Prostate gland (tissue), 2 donors: Measurements from ENCODE around the gene GPHA2. TPM values are rescaled to one million over a fixed set of nuclear protein-coding genes. Genes with fewer than 3 reads are reported as not detected.
A peak's percentile ranks its signal among the peaks of the same experiment; 100 is the strongest.

Experiments used
- DNase-seq: peaks from one replicate; pipeline ENCODE4 v3.0.0-alpha.2; 2019; ENCODE audit warnings: low spot score
- H3K27ac ChIP-seq, 2 donors: fragments of 200-600 bp; sonication (generic); 2 replicates each; pipeline ENCODE4 v1.5.1; 2017 to 2019
- H3K27me3 ChIP-seq: fragments of 200-600 bp; sonication (generic); replicated peaks from 2 replicates; pipeline ENCODE4 v1.5.1; 2019; ENCODE audit not compliant: insufficient read depth
- H3K36me3 ChIP-seq, 2 donors: fragments of 200-600 bp; sonication (generic); 1 replicate in 1 of 2; 2 replicates in 1 of 2; pipeline versions ENCODE4 v1.5.1 to v1.8.1; 2017 to 2019
- H3K4me1 ChIP-seq: fragments of 200-600 bp; sonication (generic); replicated peaks from 2 replicates; pipeline ENCODE4 v1.5.1; 2019
- H3K4me3 ChIP-seq, 2 donors: fragments of 200-600 bp; sonication (generic); 2 replicates each; pipeline ENCODE4 v1.5.1; 2017 to 2019
- H3K9me3 ChIP-seq: fragments of 200-600 bp; sonication (generic); 2 replicates; pipeline ENCODE4 v1.5.1; 2017
- POLR2A ChIP-seq: fragments of 450-650 bp; IDR thresholded peaks from one replicate; pipeline ENCODE4 v1.6.1; 2016; ENCODE audit warnings: antibody characterized with exemption, mild to moderate bottlenecking
- POLR2AphosphoS5 ChIP-seq: sonication (generic); formaldehyde crosslinking; IDR thresholded peaks from one replicate; pipeline ENCODE4 v1.6.1; 2017; ENCODE audit warnings: antibody characterized with exemption
- WGBS: methylation state at CpG from one replicate; pipeline ENCODE4 v1.1.5; 2018; 5-methylcytosine and 5-hydroxymethylcytosine counted together
- intact Hi-C: fragments of 100-400 bp; cut with DNase I; formaldehyde crosslinking; loops from one replicate; pipeline ENCODE4 v1.14.2; 2022
- total RNA-seq, 2 donors: library from RNA; depleted of rRNA; stranded (reverse); fragments of >200 nt; gene quantifications; one replicate each; pipeline ENCODE4 v1.1.0, GENCODE V29; 2016
- TF ChIP-seq, protein P1 (sequence below), 4 experiments: fragments of 200-600 bp in 2 of 4; fragments of 450-650 bp in 2 of 4; sonication (generic) in 2 of 4; IDR thresholded peaks; 1 replicate in 3 of 4; 2 replicates in 1 of 4; pipeline ENCODE4 v1.5.1; 2016 to 2019; ENCODE audit warnings: antibody characterized with exemption in 4 of 4, mild to moderate bottlenecking in 2 of 4, moderate library complexity in 2 of 4

Gene GPHA2
- total RNA-seq, 2 donors from 2014 or later: not detected

DNA sequence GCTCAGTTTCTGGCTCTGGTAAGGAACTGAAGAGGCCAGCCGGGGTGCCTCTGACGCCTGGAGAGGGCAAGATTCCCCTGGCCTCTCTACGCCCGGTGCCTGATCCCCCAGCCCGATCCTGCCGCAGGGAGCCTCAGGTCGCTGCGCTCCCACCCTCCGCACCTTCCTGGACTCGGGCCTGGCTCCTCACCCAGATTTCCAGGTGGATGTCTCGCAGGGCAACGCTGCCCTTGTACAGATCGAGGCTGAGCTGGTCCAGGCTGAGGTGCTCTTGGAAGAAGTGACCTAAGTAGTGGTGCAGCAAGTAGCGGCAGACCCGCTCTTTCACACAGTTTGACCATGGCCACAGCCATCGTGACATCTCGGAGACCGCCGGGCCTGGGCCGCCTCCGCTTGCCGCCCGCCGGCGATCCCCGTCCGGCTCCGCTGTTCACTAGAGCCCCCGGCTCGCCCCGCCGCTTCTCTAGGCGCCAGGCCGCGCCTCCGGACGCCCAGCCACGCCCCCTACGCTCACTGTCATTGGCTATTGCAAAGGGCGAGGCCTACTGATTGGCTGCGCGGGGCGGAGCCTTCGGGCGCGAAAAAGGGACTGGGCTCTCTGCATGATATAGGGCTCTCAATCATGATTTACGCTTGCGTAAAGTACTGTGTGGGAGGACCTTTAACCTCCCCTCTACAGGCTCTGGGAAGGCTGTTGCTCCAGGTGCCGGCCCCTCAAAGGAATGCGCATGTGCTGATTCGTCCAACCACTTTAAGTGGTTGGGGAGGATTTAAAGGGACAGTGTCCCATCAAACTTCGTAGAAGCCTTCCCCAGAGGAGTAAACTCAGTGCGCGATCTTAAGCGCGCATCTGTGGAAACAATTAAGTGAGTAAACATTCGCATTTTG lies 18.7 kb downstream of the GPHA2 start, which contains the start of gene ATG2A:
ATG2A (minus strand) TSS at position 435 of the 888 bp plus-strand sequence; CDS start at position 361, 74 bp downstream.
- Histone ChIP-seq H3K36me3 (peaks cover 8 to 12% of the 10 kb centered on the region in 2 donors), H3K27ac (peak within 1 kb of the TSS; percentile 71 to 80), H3K27me3 (no peaks in the 10 kb centered on the region), H3K4me3 (peak within 1 kb of the TSS; percentile 76 to 92), H3K4me1 (peaks cover 17% of the 10 kb centered on the region), H3K9me3 (no peaks in the 10 kb centered on the region)
- peak; percentile 98 for TF ChIP-seq POLR2A
- TF ChIP-seq, protein P1, sequence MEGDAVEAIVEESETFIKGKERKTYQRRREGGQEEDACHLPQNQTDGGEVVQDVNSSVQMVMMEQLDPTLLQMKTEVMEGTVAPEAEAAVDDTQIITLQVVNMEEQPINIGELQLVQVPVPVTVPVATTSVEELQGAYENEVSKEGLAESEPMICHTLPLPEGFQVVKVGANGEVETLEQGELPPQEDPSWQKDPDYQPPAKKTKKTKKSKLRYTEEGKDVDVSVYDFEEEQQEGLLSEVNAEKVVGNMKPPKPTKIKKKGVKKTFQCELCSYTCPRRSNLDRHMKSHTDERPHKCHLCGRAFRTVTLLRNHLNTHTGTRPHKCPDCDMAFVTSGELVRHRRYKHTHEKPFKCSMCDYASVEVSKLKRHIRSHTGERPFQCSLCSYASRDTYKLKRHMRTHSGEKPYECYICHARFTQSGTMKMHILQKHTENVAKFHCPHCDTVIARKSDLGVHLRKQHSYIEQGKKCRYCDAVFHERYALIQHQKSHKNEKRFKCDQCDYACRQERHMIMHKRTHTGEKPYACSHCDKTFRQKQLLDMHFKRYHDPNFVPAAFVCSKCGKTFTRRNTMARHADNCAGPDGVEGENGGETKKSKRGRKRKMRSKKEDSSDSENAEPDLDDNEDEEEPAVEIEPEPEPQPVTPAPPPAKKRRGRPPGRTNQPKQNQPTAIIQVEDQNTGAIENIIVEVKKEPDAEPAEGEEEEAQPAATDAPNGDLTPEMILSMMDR (IDR thresholded peaks at IDR 0.05): peak in 1 of 4 experiments; percentile 18
- TF ChIP-seq POLR2AphosphoS5: peak; percentile 99
- intact Hi-C loops: loop anchor here (2.0 to 10.0 kb wide), 2 partner anchors 98 to 198 kb away; partner anchors contain the start of genes ARL2, TM7SF2 and ZNHIT2
- DNase-seq: peak; percentile 99
- WGBS: under 1% methylated on average over 46 of the region's 57 CpGs

DNA sequence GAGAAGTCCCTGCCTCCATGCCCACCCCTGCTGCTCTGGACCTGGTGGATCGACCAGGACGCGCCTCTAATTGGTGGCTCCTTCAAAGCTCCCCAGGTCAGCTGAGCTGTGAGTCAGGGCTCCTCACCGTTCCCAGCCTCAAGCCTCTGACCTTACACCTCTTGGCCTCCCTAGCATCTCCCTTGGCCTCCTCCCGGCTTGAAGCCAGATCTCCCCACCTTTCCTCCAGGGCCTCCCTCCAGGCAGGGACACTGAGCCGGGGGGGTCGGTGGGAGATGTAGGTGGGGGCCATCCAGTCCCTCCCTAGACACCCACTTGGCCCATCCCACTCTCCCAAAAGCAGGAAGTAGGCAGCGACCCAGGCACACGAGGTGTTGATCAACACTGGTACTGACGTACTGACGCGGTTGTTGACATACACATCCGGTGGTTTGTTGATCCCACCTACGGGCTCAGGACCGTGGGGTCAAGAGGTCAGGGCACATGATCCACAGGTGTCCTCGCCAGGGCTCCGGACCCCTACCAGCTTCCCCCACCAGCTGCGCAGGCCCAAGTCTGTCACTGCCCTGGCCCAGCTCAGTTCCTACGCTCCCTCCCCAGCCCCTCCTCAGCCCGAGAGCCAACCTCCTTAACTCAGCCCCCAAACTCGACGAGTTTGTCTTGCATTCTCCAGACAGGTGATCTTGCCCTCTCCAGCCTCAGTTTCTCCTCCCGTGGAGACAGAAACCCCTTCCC lies 19.5 kb downstream of the GPHA2 start:
- intact Hi-C loops: loop anchor here (2.0 to 10.0 kb wide), 2 partner anchors 99 to 199 kb away; partner anchors contain the start of genes ARL2, TM7SF2 and ZNHIT2
- peak overlapping the region; percentile 71 to 80 for H3K27ac ChIP-seq
- WGBS: 4% methylated on average over 23 of the region's 23 CpGs

DNA sequence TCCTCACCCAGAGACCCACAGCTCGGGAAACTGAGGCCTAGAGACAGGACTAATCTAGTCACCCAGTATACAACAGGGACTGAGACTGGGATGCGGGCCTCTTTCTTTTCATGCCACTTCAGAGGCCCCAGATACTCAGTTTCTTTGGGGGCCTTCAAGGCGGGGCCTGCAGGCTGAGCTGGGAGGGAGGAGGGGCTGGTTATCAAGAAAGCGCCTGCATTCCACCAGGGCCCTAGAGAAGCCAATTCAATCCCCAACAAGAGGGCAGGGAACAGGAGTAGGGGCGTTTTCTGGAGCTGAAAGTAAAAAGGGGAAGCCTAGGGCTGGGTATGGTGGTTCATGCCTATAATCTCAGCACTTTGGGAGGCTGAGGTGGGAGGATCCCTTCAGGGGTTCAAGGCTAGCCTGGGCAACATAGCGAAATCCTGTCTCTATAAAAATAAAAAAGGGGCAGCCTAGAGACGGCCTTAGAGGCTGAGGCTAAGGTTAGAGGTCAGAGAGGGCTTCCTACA lies 20.3 kb downstream of the GPHA2 start:
- TF ChIP-seq POLR2AphosphoS5: no peak
- TF ChIP-seq POLR2A: no peak
- TF ChIP-seq, protein P1 (IDR thresholded peaks at IDR 0.05): no peak
- WGBS: 77% methylated on average over 7 of the region's 7 CpGs
- intact Hi-C loops: loop anchor here (10.0 kb wide), 1 partner anchor 199 kb away; the partner anchor contains the start of genes TM7SF2 and ZNHIT2
- Histone ChIP-seq H3K36me3 (peaks cover 19 to 28% of the 10 kb centered on the region in 2 donors), H3K27me3 (no peaks in the 10 kb centered on the region), H3K4me3 (peak overlapping the region in 1 of 2 donors; percentile 92), H3K27ac (peak overlapping the region in 1 of 2 donors; percentile 71), H3K9me3 (no peaks in the 10 kb centered on the region), H3K4me1 (peaks cover 17% of the 10 kb centered on the region)
- DNase-seq: no peak

More for the DNA sequence above, 19.5 kb downstream of the GPHA2 start:
- H3K9me3 ChIP-seq: no peaks in the 10 kb centered on the region
- TF ChIP-seq, protein P1 (IDR thresholded peaks at IDR 0.05): no peak
- peak; percentile 43 for TF ChIP-seq POLR2AphosphoS5
- H3K4me3 ChIP-seq: peak overlapping the region; percentile 76 to 92
- H3K27me3 ChIP-seq: no peaks in the 10 kb centered on the region
- peaks cover 14 to 20% of the 10 kb centered on the region in 2 donors for H3K36me3 ChIP-seq
- DNase-seq: no peak
- peaks cover 17% of the 10 kb centered on the region for H3K4me1 ChIP-seq

DNA sequence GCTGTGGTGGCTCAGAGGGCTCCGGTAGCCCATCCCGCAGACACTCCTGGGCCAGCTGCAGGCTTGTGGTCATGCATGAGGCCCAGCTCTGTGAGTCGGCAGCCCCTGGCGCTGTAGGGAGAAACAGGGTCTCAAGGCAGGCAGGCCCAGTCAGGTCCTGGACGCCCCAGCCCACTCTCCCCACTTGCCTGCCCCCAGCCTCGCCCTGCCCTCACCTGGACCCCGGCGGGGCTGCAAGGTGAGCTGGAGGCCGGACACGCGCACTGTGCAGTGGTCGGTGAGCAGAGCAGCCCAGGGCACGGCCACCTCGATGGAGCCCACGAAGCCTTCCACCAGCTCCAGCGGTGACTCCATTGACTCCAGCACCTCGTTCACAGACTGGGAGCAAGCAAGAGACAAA lies 21.6 kb downstream of the GPHA2 start:
- H3K4me3 ChIP-seq: no peak overlapping the region
- H3K9me3 ChIP-seq: no peaks in the 10 kb centered on the region
- intact Hi-C loops: loop anchor here (10.0 kb wide), 1 partner anchor 201 kb away; the partner anchor contains the start of genes TM7SF2 and ZNHIT2
- H3K36me3 ChIP-seq: peaks cover 25 to 41% of the 10 kb centered on the region in 2 donors
- H3K27me3 ChIP-seq: no peaks in the 10 kb centered on the region
- DNase-seq: no peak
- WGBS: 97% methylated on average over 8 of the region's 17 CpGs
- peaks cover 17% of the 10 kb centered on the region for H3K4me1 ChIP-seq
- TF ChIP-seq POLR2A (no peak), POLR2AphosphoS5 (no peak)
- TF ChIP-seq, protein P1 (IDR thresholded peaks at IDR 0.05): no peak
- H3K27ac ChIP-seq: no peak overlapping the region
